HCT116 (cell line): Measurements from ENCODE around the gene HERC3. TPM values are rescaled to one million over a fixed set of nuclear protein-coding genes. Genes with fewer than 3 reads are reported as not detected.

Source experiments
- ATAC-seq: fragments of 200-7000 bp; cut with Tn5 transposase; 2 replicates; pipeline ENCODE4 v1.9.1; 2020; ENCODE audit warnings: mild to moderate bottlenecking, moderate library complexity
- BruUV-seq: library from RNA; stranded (reverse); fragments of 400-500 nt; replicated peaks from 2 replicates; lab custom pipeline; 2021; lab: Mats Ljungman, UMichigan
- CTCF ChIA-PET: fragments of 300-600 bp; sonication (Branson Sonifier 250); formaldehyde crosslinking; loops from one replicate; lab custom pipeline; 2021; ENCODE audit warnings: antibody characterized with exemption; lab: Charles Lee
- POLR2A ChIA-PET: fragments of 300-600, 350-600 bp; sonication (Branson Sonifier 250); formaldehyde crosslinking; loops from one replicate; lab custom pipeline; 2021; ENCODE audit warnings: antibody characterized with exemption; lab: Charles Lee
- RAD21 ChIA-PET, 2 experiments: fragments of 300-600 bp; sonication (Branson Sonifier 250); formaldehyde crosslinking; loops; one replicate each; lab custom pipeline; 2023; ENCODE audit warnings: low total read pairs in 2 of 2; ENCODE audit not compliant: uncharacterized antibody in 2 of 2, unreplicated experiment in 2 of 2, low non-redundant PET in 1 of 2; lab: Charles Lee
- DNase-seq: peaks from one replicate; pipeline ENCODE4 v3.0.0-alpha.2; 2010; ENCODE audit warnings: low read depth, low spot score
- H2AFZ ChIP-seq: fragments of 200-600 bp; shearing (Covaris generic), sonication (generic); 2 replicates; pipeline ENCODE4 v1.6.1; 2017; ENCODE audit warnings: low read depth, mixed run types, mixed read lengths, antibody characterized with exemption, low read length; ENCODE audit not compliant: poor library complexity, severe bottlenecking
- H3K27ac ChIP-seq: 2 replicates; pipeline ENCODE4 v1.5.1; 2012; ENCODE audit warnings: low read depth, low read length
- H3K27me3 ChIP-seq: fragments of 200-600 bp; sonication (generic); 2 replicates; pipeline ENCODE4 v1.6.1; 2016; ENCODE audit warnings: mixed run types, low read length, mixed read lengths; ENCODE audit not compliant: insufficient read depth
- H3K36me3 ChIP-seq, 2 experiments: fragments of 200-500 bp in 1 of 2; fragments of 200-600 bp in 1 of 2; sonication (Bioruptor generic) in 1 of 2; sonication (generic) in 1 of 2; 2 replicates each; pipeline versions ENCODE4 v1.5.1 to v1.6.1; 2014 to 2016; ENCODE audit warnings: low read length in 2 of 2, inconsistent platforms in 1 of 2, mixed read lengths in 1 of 2, mixed run types in 1 of 2; ENCODE audit not compliant: insufficient read depth in 2 of 2, control insufficient read depth in 1 of 2
- H3K4me1 ChIP-seq, 2 experiments: fragments of 200-600 bp in 1 of 2; sonication (generic) in 1 of 2; 2 replicates each; pipeline versions ENCODE4 v1.5.1 to v1.6.1; 2012 to 2017; ENCODE audit warnings: low read length in 2 of 2, inconsistent platforms in 1 of 2, mild to moderate bottlenecking in 1 of 2, mixed read lengths in 1 of 2, mixed run types in 1 of 2, moderate library complexity in 1 of 2; ENCODE audit not compliant: insufficient read depth in 2 of 2, control insufficient read depth in 1 of 2
- H3K4me2 ChIP-seq: fragments of 200-600 bp; sonication (generic); 2 replicates; pipeline ENCODE4 v1.6.1; 2017; ENCODE audit warnings: mixed run types, low read length, mixed read lengths
- H3K4me3 ChIP-seq, 2 experiments: fragments of 200-600 bp in 1 of 2; sonication (generic) in 1 of 2; replicated peaks in 1 of 2; 2 replicates each; pipeline ENCODE4 v1.5.1; 2011 to 2016; ENCODE audit warnings: low read length in 2 of 2, control low read depth in 1 of 2, low read depth in 1 of 2, mild to moderate bottlenecking in 1 of 2, mixed read lengths in 1 of 2, mixed run types in 1 of 2
- H3K79me2 ChIP-seq: fragments of 200-600 bp; sonication (generic); 2 replicates; pipeline ENCODE4 v1.6.1; 2017; ENCODE audit warnings: mild to moderate bottlenecking, mixed run types, low read length, moderate library complexity, mixed read lengths; ENCODE audit not compliant: insufficient read depth
- H3K9ac ChIP-seq: fragments of 200-600 bp; sonication (generic); 2 replicates; pipeline ENCODE4 v1.6.1; 2016; ENCODE audit warnings: low read length, mixed read lengths
- H3K9me2 ChIP-seq: fragments of 200-600 bp; sonication (generic), shearing (Covaris generic); 2 replicates; pipeline ENCODE4 v1.6.1; 2017; ENCODE audit warnings: mixed run types, mild to moderate bottlenecking, moderate library complexity; ENCODE audit not compliant: insufficient read depth
- H3K9me3 ChIP-seq, 2 experiments: fragments of 200-500 bp in 1 of 2; fragments of 200-600 bp in 1 of 2; sonication (Bioruptor generic) in 1 of 2; sonication (generic) in 1 of 2; 2 replicates each; pipeline ENCODE4 v1.6.1; 2014 to 2017; ENCODE audit warnings: low read length in 2 of 2, mixed read lengths in 2 of 2, inconsistent platforms in 1 of 2, low read depth in 1 of 2, mild to moderate bottlenecking in 1 of 2, mixed run types in 1 of 2, moderate library complexity in 1 of 2; ENCODE audit not compliant: control insufficient read depth in 1 of 2, insufficient read depth in 1 of 2
- H4K20me1 ChIP-seq: fragments of 200-600 bp; sonication (generic), shearing (Covaris generic); 2 replicates; pipeline ENCODE4 v1.6.1; 2017; ENCODE audit warnings: mixed run types, mild to moderate bottlenecking, moderate library complexity; ENCODE audit not compliant: insufficient read depth
- CBX3 ChIP-seq: IDR thresholded peaks from 2 replicates; pipeline ENCODE4 v1.6.1; 2012; ENCODE audit warnings: low read depth
- EGR1 ChIP-seq: IDR thresholded peaks from 2 replicates; pipeline ENCODE4 v1.6.1; 2012; ENCODE audit warnings: low read depth
- ELF1 ChIP-seq: IDR thresholded peaks from 2 replicates; pipeline ENCODE4 v1.6.1; 2012; ENCODE audit warnings: low read depth, borderline replicate concordance
- EZH2 ChIP-seq: fragments of 200-600 bp; sonication (generic); IDR thresholded peaks from 2 replicates; pipeline ENCODE4 v1.6.1; 2017; ENCODE audit warnings: antibody characterized with exemption, mixed run types
- EZH2phosphoT487 ChIP-seq: fragments of 200-600 bp; IDR thresholded peaks from 2 replicates; pipeline ENCODE4 v1.6.1; 2018; ENCODE audit warnings: antibody characterized with exemption, borderline replicate concordance
- JUND ChIP-seq: IDR thresholded peaks from 2 replicates; pipeline ENCODE4 v1.6.1; 2012
- POLR2A ChIP-seq: IDR thresholded peaks from 2 replicates; pipeline ENCODE4 v1.7.0; 2011; ENCODE audit warnings: borderline replicate concordance; ENCODE audit not compliant: insufficient read depth, insufficient read length; ENCODE audit errors: extremely low read depth
- POLR2AphosphoS5 ChIP-seq: IDR thresholded peaks from 2 replicates; pipeline ENCODE4 v1.6.1; 2011; ENCODE audit warnings: mild to moderate bottlenecking, low read depth, low read length, moderate library complexity
- RAD21 ChIP-seq: IDR thresholded peaks from 2 replicates; pipeline ENCODE4 v1.6.1; 2012; ENCODE audit warnings: low read depth, mild to moderate bottlenecking
- SIN3A ChIP-seq: IDR thresholded peaks from 2 replicates; pipeline ENCODE4 v1.6.1; 2012; ENCODE audit warnings: low read depth
- SP1 ChIP-seq: IDR thresholded peaks from 2 replicates; pipeline ENCODE4 v1.6.1; 2012; ENCODE audit warnings: low read depth
- TCF7L2 ChIP-seq: IDR thresholded peaks from 2 replicates; pipeline ENCODE4 v1.7.0; 2011; ENCODE audit warnings: borderline replicate concordance, inconsistent platforms; ENCODE audit not compliant: insufficient read depth, insufficient read length; ENCODE audit errors: extremely low read depth
- YY1 ChIP-seq: IDR thresholded peaks from 2 replicates; pipeline ENCODE4 v1.6.1; 2011; ENCODE audit warnings: low read length, low read depth, moderate library complexity, mild to moderate bottlenecking; ENCODE audit not compliant: insufficient replicate concordance; ENCODE audit errors: extremely low read depth
- intact Hi-C: fragments of 100-400 bp; cut with micrococcal nuclease; formaldehyde crosslinking; loops from 2 replicates; pipeline ENCODE4 v1.10.0; 2022
- total RNA-seq: library from RNA; stranded (reverse); gene quantifications from one replicate; pipeline ENCODE4 v1.2.1, GENCODE V29; 2021; ENCODE audit not compliant: unreplicated experiment
- TF ChIP-seq, protein P1 (sequence below): IDR thresholded peaks from 2 replicates; pipeline ENCODE4 v1.6.1; 2011; ENCODE audit warnings: mild to moderate bottlenecking, low read length, moderate library complexity; ENCODE audit not compliant: insufficient replicate concordance; ENCODE audit errors: extremely low read depth
- TF ChIP-seq, protein P2 (sequence below): IDR thresholded peaks from 2 replicates; pipeline ENCODE4 v1.6.1; 2012
- TF ChIP-seq, protein P3 (sequence below): IDR thresholded peaks from 2 replicates; pipeline ENCODE4 v1.6.1; 2012

HERC3 gene
- total RNA-seq, 1 experiment from 2014 or later: 10.8 TPM

DNA sequence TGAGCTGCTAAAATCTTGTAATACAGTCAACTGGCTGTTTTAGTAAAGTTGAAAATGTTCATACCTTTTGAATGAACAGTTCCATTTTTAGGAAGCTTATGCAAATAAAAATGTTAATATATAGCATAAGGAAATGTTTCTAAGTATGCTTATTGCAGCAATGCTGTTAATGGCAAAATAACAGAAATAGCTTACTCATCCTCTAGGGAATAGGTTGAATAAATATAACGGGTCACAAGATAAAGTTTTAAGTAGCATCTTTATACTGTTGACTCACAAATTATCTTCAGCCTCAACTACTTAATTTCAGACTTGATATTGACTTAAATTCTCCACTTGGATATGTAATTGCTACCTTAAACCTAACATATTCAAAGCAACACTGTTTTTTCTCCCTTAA is 27.7 kb downstream of the HERC3 start:
- intact Hi-C loops: no loop called here
- ChIA-PET CTCF (no interaction called here), RAD21 (no interaction called here), POLR2A (no interaction called here)
- Histone ChIP-seq H3K9me2 (no peaks in the 10 kb centered on the region), H4K20me1 (no peaks in the 10 kb centered on the region), H3K4me1 (peaks cover 0 to 5% of the 10 kb centered on the region in 2 experiments; a peak in 2 of 4 replicates), H3K9me3 (no peaks in the 10 kb centered on the region), H2AFZ (no peak overlapping the region), H3K27ac (no peak overlapping the region), H3K9ac (no peak overlapping the region), H3K4me3 (no peak overlapping the region), H3K79me2 (no peaks in the 10 kb centered on the region), H3K4me2 (no peak overlapping the region), H3K27me3 (no peaks in the 10 kb centered on the region), H3K36me3 (no peaks in the 10 kb centered on the region)
- no peak for TF ChIP-seq TCF7L2
- TF ChIP-seq SIN3A: no peak
- TF ChIP-seq RAD21: no peak
- DNase-seq (no peak), ATAC-seq (no peak)
- BruUV-seq: no TSS peak

DNA sequence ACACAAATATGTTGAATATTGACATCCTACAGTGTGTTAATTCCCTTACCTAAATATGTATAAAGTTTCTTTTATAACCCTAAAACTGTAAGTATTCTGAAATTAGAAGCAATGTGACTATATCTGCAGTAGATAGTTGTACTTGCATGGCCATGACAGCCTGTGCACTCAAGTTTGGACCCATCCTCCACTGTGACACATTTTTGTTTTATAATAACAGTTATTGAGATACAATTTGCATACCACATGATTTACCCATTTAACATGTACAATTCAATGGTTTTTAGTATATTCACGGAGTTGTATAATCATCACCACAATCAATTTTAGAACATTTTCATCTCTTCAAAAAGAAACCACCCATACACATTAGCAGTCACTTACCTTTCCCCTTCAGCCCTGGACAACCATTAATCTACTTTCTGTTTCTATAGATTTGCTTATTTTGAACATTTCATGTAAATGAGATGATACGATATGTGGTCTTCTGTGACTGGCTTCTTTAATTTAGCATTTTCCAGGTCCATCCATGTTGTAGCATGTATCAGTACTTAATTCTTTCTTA is 29.6 kb downstream of the HERC3 start:
- Histone ChIP-seq H3K27ac (no peak overlapping the region), H3K4me3 (no peak overlapping the region), H3K9me3 (no peaks in the 10 kb centered on the region), H3K4me1 (peaks cover 0 to 5% of the 10 kb centered on the region in 2 experiments; a peak in 2 of 4 replicates), H3K9ac (no peak overlapping the region), H2AFZ (no peak overlapping the region), H4K20me1 (no peaks in the 10 kb centered on the region), H3K27me3 (no peaks in the 10 kb centered on the region), H3K4me2 (no peak overlapping the region), H3K9me2 (no peaks in the 10 kb centered on the region), H3K79me2 (no peaks in the 10 kb centered on the region), H3K36me3 (no peaks in the 10 kb centered on the region)
- BruUV-seq: no TSS peak
- intact Hi-C loops: no loop called here
- DNase-seq (no peak), ATAC-seq (no peak)
- ChIA-PET RAD21 (no interaction called here), CTCF (no interaction called here), POLR2A (no interaction called here)
- TF ChIP-seq JUND (no peak), YY1 (no peak), EZH2phosphoT487 (no peak), TCF7L2 (no peak), SIN3A (no peak), POLR2A (no peak), EZH2 (no peak), EGR1 (no peak), POLR2AphosphoS5 (no peak), CBX3 (no peak), SP1 (no peak), RAD21 (no peak), ELF1 (no peak)
- TF ChIP-seq, protein P1, sequence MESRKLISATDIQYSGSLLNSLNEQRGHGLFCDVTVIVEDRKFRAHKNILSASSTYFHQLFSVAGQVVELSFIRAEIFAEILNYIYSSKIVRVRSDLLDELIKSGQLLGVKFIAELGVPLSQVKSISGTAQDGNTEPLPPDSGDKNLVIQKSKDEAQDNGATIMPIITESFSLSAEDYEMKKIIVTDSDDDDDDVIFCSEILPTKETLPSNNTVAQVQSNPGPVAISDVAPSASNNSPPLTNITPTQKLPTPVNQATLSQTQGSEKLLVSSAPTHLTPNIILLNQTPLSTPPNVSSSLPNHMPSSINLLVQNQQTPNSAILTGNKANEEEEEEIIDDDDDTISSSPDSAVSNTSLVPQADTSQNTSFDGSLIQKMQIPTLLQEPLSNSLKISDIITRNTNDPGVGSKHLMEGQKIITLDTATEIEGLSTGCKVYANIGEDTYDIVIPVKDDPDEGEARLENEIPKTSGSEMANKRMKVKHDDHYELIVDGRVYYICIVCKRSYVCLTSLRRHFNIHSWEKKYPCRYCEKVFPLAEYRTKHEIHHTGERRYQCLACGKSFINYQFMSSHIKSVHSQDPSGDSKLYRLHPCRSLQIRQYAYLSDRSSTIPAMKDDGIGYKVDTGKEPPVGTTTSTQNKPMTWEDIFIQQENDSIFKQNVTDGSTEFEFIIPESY: no peak
- TF ChIP-seq, protein P2, sequence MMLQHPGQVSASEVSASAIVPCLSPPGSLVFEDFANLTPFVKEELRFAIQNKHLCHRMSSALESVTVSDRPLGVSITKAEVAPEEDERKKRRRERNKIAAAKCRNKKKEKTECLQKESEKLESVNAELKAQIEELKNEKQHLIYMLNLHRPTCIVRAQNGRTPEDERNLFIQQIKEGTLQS: no peak
- TF ChIP-seq, protein P3, sequence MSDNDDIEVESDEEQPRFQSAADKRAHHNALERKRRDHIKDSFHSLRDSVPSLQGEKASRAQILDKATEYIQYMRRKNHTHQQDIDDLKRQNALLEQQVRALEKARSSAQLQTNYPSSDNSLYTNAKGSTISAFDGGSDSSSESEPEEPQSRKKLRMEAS: no peak
